Stimulated activated CD4-positive, alpha-beta T cell treated with anti-CD3 and anti-CD28 coated beads, Interleukin-1b, Interleukin-23, amount 100 ng/mL, for 48 hours (primary cell): ENCODE data around the gene FLVCR1.
"Not testable (repeated sequence)": the region's sequence is repeated elsewhere in the genome, so short reads cannot be mapped to it uniquely, and the experiment has no call there.

Experiments
- DNase-seq: peaks from one replicate; pipeline ENCODE4 v3.0.0-alpha.2; 2020

FLVCR1 gene

GRCh38 chr1:212860713-212861581 is 2.9 kb downstream of the FLVCR1 start:
- no peak for DNase-seq

- DNase-seq = no peak
Observed at GRCh38 chr1:212862111-212862690, 4.1 kb downstream of the FLVCR1 start.

DNA sequence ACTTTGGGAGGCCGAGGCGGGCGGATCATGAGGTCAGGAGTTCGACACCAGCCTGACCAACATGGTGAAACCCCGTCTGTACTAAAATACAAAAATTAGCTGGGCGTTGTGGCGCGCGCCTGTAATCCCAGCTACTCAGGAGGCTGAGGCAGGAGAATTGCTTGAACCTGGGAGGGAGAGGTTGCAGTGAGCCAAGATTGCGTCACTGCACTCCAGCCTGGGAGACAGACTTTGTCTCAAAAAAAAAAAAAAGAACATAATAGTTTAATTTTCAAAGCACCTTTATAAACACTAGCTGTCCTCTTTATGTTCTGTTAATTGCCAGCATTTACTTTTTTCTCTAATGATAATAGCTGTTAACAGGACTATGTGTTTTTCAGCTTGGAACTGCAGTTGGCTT is 5.3 kb downstream of the FLVCR1 start:
- DNase-seq = not testable (repeated sequence)

GRCh38 chr1:212864201-212864600 is 6.1 kb downstream of the FLVCR1 start:
- no peak for DNase-seq

- no peak for DNase-seq
Observed at GRCh38 chr1:212867192-212867591, 9.1 kb downstream of the FLVCR1 start.

DNA sequence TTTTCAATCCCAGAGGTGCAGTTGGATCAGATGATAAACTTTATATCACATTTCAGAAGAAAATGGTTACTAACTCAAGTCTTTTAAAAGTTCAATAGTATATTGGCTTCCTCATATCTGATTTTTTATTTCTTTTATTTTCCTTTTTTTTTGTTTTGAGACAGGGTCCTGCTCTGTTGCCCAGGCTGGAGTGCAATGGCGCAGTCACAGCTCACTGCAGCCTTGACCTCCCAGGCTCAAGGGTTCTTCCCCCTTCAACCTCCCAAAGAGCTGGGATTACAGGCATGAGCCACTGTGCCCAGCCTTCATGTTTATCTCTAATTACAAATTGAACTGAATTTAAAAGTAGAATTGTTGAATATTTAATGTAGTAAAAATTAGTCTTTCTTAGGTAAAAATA is 13.9 kb downstream of the FLVCR1 start:
- DNase-seq = no peak

DNA sequence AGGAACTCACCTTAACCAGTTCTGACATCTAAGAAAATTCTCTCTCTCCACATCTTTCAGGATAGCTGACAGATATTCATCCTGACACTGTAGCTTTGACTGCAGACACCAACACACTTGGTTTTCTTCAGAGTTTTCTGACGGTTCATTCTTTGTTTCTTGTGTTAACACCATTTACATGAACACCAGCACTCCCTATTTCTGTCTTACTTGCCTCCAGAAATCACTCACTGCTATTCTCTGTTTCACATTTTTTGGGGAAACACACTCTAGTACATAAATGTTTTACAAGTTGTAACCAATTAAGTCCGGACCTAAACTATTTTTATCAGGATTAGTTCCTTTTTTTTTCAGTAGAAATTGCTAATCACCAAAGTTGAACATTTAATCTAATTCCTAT is 15.4 kb downstream of the FLVCR1 start:
- DNase-seq = no peak

GRCh38 chr1:212878418-212878817 is 20.3 kb downstream of the FLVCR1 start:
- DNase-seq = no peak

DNA sequence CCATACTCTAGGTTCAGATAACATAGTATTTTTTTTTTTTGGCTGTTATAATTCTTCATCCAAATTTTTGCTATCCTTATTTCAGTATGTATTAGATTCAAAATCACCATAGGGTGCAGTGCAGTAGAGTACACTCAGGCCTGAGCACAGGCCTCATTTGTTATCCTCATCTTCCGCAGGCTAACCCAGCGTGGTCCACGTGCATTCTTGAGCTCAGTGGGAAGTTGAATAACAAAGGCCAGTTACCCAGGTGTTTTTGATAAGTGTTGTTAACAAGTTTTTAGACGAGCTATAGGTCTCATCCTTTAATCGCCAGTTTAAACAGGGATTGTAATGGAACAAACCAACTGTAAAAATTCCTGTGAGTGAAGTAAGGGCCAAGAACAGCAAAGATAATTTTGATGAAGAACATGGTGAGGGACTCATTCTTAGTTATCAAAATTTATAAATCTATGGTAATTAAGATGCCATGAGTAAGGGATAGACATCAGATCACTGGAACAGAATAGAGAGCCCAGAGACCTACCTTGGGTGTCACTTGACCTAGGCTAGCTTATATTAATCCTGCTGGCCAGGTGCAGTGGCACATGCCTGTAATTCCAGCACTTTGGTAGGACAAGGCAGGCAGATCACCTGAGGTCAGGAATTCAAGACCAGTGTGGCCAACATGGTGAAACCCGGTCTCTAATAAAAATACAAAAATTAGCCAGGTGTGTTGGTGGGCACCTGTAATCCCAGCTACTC is 22.0 kb downstream of the FLVCR1 start:
- DNase-seq = no peak

DNA sequence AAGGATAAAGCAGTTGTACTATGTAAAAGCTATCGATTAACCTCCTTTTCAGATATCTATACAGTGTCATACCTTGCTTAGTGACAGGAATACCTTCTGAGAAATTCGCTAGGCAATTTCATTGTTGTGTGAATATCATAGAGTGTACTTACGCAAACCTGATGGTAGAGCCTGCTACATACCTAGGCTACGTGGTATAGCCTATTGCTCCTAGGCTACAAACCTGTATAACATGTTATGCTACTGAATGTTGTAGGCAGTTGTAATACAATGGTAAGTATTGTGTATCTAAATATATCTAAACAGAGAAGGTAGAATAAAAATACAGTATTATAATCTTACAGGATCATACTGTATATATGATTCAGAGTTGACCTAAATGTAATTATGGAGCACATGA is 26.5 kb downstream of the FLVCR1 start:
- no peak for DNase-seq

GRCh38 chr1:212892108-212892507 is 34.0 kb downstream of the FLVCR1 start:
- no peak for DNase-seq

- DNase-seq = no peak
Observed at GRCh38 chr1:212899845-212900244, 41.8 kb downstream of the FLVCR1 start.

- DNase-seq = no peak
Observed at GRCh38 chr1:212901290-212901689, 43.2 kb downstream of the FLVCR1 start.

DNA sequence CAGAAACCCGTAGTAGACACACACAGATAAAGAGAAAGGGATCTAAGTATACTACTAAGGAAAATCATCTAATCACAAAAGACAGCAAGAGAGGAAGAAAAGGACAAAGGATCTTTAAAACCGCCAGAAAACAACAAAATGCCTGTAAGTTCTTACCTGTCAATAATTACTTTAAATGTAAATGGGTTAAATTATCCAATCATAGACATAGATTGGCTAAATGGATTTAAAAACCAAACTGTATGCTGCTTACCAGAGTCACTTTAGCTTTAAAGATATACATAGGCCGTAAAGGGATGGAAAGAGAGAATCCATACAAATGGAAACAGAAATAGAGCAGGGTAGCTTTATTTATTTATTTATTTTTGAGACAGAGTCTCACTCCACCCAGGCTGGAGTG is 44.0 kb downstream of the FLVCR1 start:
- DNase-seq = no peak

DNA sequence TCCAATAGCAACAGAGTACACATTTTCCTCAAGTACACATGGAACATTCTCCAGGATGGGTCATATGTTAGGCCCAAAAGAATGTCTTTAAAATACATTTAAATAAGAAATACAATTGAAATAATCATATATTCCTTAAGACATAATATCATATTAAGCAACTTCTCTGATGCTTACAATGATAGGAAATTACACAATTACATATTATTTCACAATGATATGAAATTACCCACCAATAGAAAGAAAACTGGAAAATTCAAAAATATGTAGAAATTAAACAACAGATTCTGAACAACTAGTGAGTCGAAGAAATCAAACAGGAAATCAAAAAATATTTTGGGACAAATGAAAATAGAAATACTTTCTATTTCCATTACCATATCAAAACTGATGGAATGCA is 45.6 kb downstream of the FLVCR1 start:
- no peak for DNase-seq

DNA sequence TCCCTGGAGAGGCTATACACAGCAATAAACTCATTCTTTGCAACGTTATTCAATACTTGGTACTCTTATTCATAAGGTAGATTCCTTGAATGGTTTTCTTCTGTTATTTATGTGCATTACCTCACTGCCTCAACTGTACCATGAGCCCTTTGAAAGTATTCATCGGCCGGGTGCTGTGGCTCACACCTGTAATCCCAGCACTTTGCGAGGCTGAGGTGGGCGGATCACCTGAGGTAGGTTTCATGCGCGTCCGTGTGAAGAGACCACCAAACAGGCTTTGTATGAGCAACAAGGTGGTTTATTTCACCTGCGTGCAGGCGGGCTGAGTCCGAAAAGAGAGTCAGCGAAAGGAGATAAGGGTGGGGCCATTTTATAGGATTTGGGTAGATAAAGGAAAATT is 50.0 kb downstream of the FLVCR1 start:
- DNase-seq = not testable (repeated sequence)

DNA sequence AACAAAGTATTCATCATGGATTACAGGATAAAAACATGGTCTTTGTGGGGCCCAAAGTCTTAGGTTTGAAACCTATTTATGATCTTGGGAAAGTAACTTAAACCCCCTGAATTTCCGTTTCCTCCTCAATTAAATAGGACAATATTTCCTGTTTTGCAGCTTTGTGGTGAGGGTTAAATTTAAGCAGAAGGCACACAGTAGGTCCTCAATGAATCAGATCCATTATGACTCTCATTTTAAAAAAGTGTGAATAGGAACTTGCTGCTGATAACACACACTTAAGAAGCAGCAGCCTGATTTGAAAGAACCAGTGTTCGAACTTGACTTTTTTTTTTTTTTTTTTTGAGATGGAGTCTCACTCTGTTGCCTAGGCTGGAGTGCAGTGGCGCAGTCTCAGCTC is 50.9 kb downstream of the FLVCR1 start:
- DNase-seq = no peak

- DNase-seq = no peak
Observed at GRCh38 chr1:212909652-212910063, 51.6 kb downstream of the FLVCR1 start.

GRCh38 chr1:212910213-212910612 is 52.1 kb downstream of the FLVCR1 start:
- DNase-seq = not testable (repeated sequence)

DNA sequence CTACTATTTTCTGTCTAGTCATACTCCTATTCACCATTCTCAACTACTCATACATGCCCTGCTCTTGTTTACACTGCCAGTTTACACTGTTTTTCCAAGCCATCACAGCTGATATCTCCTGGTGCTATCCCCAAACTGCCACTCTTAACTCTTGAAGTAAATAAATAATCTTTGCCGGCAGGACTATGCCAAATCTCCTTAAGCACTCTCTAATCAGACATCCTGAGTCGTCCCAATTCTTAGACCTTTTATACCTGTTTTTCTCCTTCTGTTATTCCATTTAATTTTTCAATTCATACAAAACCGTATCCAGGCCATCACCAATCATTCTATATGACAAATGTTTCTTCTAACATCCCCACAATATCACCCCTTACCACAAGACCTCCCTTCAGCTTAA is 55.6 kb downstream of the FLVCR1 start:
- DNase-seq = not testable (repeated sequence)

GRCh38 chr1:212914110-212914509 is 56.0 kb downstream of the FLVCR1 start:
- DNase-seq = not testable (repeated sequence)

GRCh38 chr1:212914789-212915188 is 56.7 kb downstream of the FLVCR1 start:
- DNase-seq = no peak

- no peak for DNase-seq
Observed at GRCh38 chr1:212915245-212916091, 57.4 kb downstream of the FLVCR1 start.
